C4-2B (cell line): ENCODE results near the gene LRMDA.

Source experiments
- CTCF ChIP-seq: fragments of 450-650 bp; conservative IDR thresholded peaks from 2 replicates; pipeline ENCODE4 v1.5.1; 2017; ENCODE audit warnings: mild to moderate bottlenecking
- ZFX ChIP-seq: fragments of 450-650 bp; IDR thresholded peaks from 2 replicates; pipeline ENCODE4 v1.6.1; 2017

- TF ChIP-seq CTCF (no peak), ZFX (no peak)
Observed at GRCh38 chr10:76138286-76138685, 706.9 kb downstream of the LRMDA start.
